ENCODE measurements around the gene CYBC1.

The CYBC1 gene

DNA sequence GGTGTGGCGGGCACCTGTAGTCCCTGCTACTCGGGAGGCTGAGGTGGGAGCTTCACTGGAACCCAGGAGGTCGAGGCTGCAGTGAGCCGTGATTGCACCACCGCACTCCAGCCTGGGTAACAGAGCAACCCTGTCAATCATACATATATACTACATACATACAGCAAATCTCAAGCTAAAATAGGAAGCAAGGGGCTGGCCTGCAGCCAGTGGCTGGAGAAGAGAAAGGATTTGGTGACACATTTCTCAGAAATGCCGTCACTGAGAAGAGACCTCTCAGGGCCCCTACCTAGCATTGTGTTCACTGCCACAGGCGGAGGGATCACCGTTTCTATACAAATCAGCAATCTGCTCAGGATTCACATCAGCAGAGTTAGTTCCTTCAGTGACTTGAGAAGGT lies 24.9 kb upstream of the CYBC1 start:
- Histone ChIP-seq H3K9me2 (ENCODE audit: low read depth, low read length) (no peaks in the 10 kb centered on the region), H4K20me1 (ENCODE audit: insufficient read depth, low read length) (no peaks in the 10 kb centered on the region), H3K4me1 (ENCODE audit: insufficient read depth, low read length, severe bottlenecking) (peaks cover 8% of the 10 kb centered on the region), H3K27me3 (ENCODE audit: insufficient read depth, low read length) (no peaks in the 10 kb centered on the region), H3K36me3 (ENCODE audit: insufficient read depth, low read length) (peaks cover 59% of the 10 kb centered on the region), H3K4me2 (ENCODE audit: low read length) (no peak overlapping the region), H3F3A (ENCODE audit: insufficient read depth, low read length) (no peaks in the 10 kb centered on the region), H3K27ac (ENCODE audit: low read depth, low read length, poor library complexity, severe bottlenecking) (no peak overlapping the region), H2AFZ (ENCODE audit: low read length) (no peak overlapping the region), H3K9ac (ENCODE audit: low read length) (no peak overlapping the region), H3K4me3 (ENCODE audit: low read depth, low read length, poor library complexity, severe bottlenecking) (no peak overlapping the region), H3K79me2 (ENCODE audit: insufficient read depth, low read length) (no peaks in the 10 kb centered on the region), H3K9me3 (ENCODE audit: low read length) (no peaks in the 10 kb centered on the region)
- TF ChIP-seq, protein P1, sequence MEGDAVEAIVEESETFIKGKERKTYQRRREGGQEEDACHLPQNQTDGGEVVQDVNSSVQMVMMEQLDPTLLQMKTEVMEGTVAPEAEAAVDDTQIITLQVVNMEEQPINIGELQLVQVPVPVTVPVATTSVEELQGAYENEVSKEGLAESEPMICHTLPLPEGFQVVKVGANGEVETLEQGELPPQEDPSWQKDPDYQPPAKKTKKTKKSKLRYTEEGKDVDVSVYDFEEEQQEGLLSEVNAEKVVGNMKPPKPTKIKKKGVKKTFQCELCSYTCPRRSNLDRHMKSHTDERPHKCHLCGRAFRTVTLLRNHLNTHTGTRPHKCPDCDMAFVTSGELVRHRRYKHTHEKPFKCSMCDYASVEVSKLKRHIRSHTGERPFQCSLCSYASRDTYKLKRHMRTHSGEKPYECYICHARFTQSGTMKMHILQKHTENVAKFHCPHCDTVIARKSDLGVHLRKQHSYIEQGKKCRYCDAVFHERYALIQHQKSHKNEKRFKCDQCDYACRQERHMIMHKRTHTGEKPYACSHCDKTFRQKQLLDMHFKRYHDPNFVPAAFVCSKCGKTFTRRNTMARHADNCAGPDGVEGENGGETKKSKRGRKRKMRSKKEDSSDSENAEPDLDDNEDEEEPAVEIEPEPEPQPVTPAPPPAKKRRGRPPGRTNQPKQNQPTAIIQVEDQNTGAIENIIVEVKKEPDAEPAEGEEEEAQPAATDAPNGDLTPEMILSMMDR (IDR thresholded peaks at IDR 0.05; ENCODE audit: low read length), result no peak
- no peak for TF ChIP-seq EZH2 (IDR thresholded peaks at IDR 0.05; ENCODE audit: borderline replicate concordance, low read length)

DNA sequence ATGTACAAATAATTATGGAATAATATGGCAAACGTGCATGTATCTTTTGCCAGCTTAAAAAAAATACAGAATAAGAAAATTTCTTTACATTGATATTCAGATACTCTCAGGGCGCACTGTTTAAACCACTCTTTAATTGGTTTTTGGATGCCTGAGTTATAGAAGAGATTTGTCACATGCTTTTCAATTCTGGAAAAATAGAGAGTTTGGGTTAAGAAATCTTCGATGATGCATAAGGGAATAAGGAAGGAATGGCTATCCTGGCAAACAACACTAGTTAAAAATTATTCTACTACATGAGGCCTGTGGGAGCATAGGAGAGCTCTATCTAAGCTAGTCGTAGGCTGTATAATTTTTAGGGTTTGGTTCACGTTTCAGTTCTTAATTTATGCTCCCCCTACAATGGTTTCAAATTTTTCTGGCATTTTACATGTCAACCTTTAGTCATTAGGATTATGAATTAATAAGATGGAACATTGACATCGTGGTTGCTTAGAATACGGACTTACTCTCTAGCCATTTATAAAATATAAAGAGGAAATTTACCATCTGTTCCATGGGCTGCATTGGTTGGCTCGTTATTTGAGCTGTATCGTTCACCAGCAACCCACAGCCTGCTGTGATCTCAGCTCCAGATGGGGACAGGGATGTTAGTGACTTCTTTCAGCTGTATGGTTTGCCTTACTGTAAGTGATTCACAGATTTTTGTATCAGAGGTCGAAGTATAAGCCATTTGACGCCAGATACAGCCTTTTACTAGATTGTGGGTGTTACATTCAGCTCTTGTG lies 23.9 kb upstream of the CYBC1 start:
- Histone ChIP-seq H3K27me3 (ENCODE audit: insufficient read depth, low read length) (no peaks in the 10 kb centered on the region), H3K4me1 (ENCODE audit: insufficient read depth, low read length, severe bottlenecking) (no peaks in the 10 kb centered on the region), H3K9ac (ENCODE audit: low read length) (no peak overlapping the region), H3F3A (ENCODE audit: insufficient read depth, low read length) (no peaks in the 10 kb centered on the region), H3K4me2 (ENCODE audit: low read length) (no peak overlapping the region), H2AFZ (ENCODE audit: low read length) (no peak overlapping the region), H3K79me2 (ENCODE audit: insufficient read depth, low read length) (no peaks in the 10 kb centered on the region), H3K4me3 (ENCODE audit: low read depth, low read length, poor library complexity, severe bottlenecking) (no peak overlapping the region), H3K9me2 (ENCODE audit: low read depth, low read length) (no peaks in the 10 kb centered on the region), H3K27ac (ENCODE audit: low read depth, low read length, poor library complexity, severe bottlenecking) (no peak overlapping the region), H3K9me3 (ENCODE audit: low read length) (no peaks in the 10 kb centered on the region), H4K20me1 (ENCODE audit: insufficient read depth, low read length) (no peaks in the 10 kb centered on the region), H3K36me3 (ENCODE audit: insufficient read depth, low read length) (peaks cover 59% of the 10 kb centered on the region)
- TF ChIP-seq, protein P1 (IDR thresholded peaks at IDR 0.05; ENCODE audit: low read length), result no peak
- TF ChIP-seq EZH2 (IDR thresholded peaks at IDR 0.05; ENCODE audit: borderline replicate concordance, low read length), result no peak

DNA sequence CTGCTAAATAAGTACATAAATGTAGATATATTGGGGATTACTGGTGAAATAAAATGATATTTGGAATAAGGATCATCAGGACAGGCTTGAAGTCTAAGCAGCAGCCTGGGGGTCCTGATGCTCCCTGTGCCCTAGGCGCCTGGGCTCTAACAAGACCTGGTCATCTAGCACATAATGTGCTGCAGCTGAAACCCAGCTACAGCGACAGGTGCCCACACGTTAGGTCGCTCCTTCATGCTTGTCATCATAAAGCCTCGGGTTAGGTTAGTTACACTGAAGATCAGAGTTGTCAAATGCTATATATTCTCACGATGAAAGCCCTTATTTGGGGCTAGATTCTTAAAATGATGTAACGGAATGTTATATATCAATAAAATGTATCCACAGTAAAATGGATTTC lies 19.5 kb upstream of the CYBC1 start:
- peaks cover 75% of the 10 kb centered on the region for H3K36me3 ChIP-seq (ENCODE audit: insufficient read depth, low read length)
- no peaks in the 10 kb centered on the region for H3K79me2 ChIP-seq (ENCODE audit: insufficient read depth, low read length)
- TF ChIP-seq EZH2 (IDR thresholded peaks at IDR 0.05; ENCODE audit: borderline replicate concordance, low read length), result no peak
- TF ChIP-seq, protein P1 (IDR thresholded peaks at IDR 0.05; ENCODE audit: low read length), result no peak
- no peaks in the 10 kb centered on the region for H3K9me3 ChIP-seq (ENCODE audit: low read length)
- no peaks in the 10 kb centered on the region for H4K20me1 ChIP-seq (ENCODE audit: insufficient read depth, low read length)
- H3K27me3 ChIP-seq (ENCODE audit: insufficient read depth, low read length), result no peaks in the 10 kb centered on the region
- no peak overlapping the region for H2AFZ ChIP-seq (ENCODE audit: low read length)
- no peaks in the 10 kb centered on the region for H3F3A ChIP-seq (ENCODE audit: insufficient read depth, low read length)
- no peak overlapping the region for H3K9ac ChIP-seq (ENCODE audit: low read length)
- H3K4me3 ChIP-seq (ENCODE audit: low read depth, low read length, poor library complexity, severe bottlenecking), result no peak overlapping the region
- no peaks in the 10 kb centered on the region for H3K9me2 ChIP-seq (ENCODE audit: low read depth, low read length)
- H3K4me1 ChIP-seq (ENCODE audit: insufficient read depth, low read length, severe bottlenecking), result no peaks in the 10 kb centered on the region
- no peak overlapping the region for H3K27ac ChIP-seq (ENCODE audit: low read depth, low read length, poor library complexity, severe bottlenecking)
- H3K4me2 ChIP-seq (ENCODE audit: low read length), result no peak overlapping the region

All from OCI-LY1 (cell line).